ENCODE measurements around the gene AIF1.

Gene AIF1

DNA sequence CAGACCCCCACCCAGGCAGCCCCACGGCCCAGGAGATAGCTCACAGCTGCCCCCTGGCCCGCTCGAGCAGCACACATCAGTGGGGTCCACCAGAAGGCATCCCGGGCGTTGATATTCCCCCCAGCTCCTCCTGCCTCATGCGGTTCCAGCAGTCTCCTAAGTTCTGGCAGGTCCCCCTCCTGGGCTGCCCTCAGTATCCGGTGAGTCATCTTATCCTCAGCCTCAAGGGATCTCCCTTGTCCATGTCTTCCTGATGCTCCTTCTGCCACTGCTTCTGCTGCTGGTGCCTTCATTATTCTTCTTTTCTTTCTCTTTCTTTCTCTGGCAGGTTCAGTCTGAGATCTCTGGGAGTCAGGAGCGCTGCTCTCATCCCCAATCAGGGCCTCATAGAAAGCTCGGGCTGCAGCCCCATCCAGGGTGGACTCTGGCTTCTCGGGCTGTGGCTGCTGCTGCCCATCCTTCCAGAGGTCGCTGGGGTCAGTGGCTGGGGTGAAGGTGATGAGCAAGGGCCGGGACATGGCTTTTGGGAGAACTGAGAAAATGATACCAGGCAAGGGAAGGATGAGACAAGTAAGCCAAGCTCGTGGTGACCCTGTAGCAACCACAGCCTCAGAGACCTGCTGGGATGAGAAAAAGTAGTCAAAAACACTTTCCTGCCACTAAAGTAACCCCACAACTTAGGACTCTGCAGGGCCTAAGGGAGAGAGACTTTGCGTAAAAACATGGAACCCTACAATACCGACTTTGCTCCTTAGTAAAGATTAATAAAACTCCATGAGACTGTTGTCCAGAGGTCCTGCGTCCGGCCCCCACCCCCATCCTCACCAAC lies 49.1 kb downstream of the AIF1 start:
- TF ChIP-seq, protein P1, sequence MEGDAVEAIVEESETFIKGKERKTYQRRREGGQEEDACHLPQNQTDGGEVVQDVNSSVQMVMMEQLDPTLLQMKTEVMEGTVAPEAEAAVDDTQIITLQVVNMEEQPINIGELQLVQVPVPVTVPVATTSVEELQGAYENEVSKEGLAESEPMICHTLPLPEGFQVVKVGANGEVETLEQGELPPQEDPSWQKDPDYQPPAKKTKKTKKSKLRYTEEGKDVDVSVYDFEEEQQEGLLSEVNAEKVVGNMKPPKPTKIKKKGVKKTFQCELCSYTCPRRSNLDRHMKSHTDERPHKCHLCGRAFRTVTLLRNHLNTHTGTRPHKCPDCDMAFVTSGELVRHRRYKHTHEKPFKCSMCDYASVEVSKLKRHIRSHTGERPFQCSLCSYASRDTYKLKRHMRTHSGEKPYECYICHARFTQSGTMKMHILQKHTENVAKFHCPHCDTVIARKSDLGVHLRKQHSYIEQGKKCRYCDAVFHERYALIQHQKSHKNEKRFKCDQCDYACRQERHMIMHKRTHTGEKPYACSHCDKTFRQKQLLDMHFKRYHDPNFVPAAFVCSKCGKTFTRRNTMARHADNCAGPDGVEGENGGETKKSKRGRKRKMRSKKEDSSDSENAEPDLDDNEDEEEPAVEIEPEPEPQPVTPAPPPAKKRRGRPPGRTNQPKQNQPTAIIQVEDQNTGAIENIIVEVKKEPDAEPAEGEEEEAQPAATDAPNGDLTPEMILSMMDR (IDR thresholded peaks at IDR 0.05; ENCODE audit: low read length) = no peak
- TF ChIP-seq EZH2phosphoT487 (IDR thresholded peaks at IDR 0.05; ENCODE audit: low read length) = no peak
- peak; percentile 10 for DNase-seq
- Histone ChIP-seq H3K9me3 (replicated peaks; ENCODE audit: insufficient read depth, low read length) (no peaks in the 10 kb centered on the region), H4K20me1 (ENCODE audit: insufficient read depth, low read length) (no peaks in the 10 kb centered on the region), H3F3A (ENCODE audit: insufficient read depth, low read length) (peaks cover 20% of the 10 kb centered on the region), H3K27me3 (replicated peaks; ENCODE audit: insufficient read depth, low read length) (no peaks in the 10 kb centered on the region), H3K4me1 (ENCODE audit: low read length) (peaks cover 36% of the 10 kb centered on the region), H3K36me3 (replicated peaks; ENCODE audit: insufficient read depth, low read length) (peaks cover 13% of the 10 kb centered on the region), H2AFZ (ENCODE audit: low read length) (peak overlapping the region; percentile 82; the same call in 1 of the 2 replicates), H3K9ac (ENCODE audit: low read length) (peak overlapping the region; percentile 100), H3K27ac (ENCODE audit: low read length) (peak overlapping the region; percentile 99; the same call in 1 of the 2 replicates), H3K4me3 (ENCODE audit: low read length) (peak overlapping the region; percentile 99), H3K9me2 (replicated peaks; ENCODE audit: insufficient read depth, low read length) (no peaks in the 10 kb centered on the region), H3K79me2 (ENCODE audit: low read length) (peaks cover 78% of the 10 kb centered on the region), H3K4me2 (ENCODE audit: low read depth, low read length) (peak overlapping the region; percentile 97)

DNA sequence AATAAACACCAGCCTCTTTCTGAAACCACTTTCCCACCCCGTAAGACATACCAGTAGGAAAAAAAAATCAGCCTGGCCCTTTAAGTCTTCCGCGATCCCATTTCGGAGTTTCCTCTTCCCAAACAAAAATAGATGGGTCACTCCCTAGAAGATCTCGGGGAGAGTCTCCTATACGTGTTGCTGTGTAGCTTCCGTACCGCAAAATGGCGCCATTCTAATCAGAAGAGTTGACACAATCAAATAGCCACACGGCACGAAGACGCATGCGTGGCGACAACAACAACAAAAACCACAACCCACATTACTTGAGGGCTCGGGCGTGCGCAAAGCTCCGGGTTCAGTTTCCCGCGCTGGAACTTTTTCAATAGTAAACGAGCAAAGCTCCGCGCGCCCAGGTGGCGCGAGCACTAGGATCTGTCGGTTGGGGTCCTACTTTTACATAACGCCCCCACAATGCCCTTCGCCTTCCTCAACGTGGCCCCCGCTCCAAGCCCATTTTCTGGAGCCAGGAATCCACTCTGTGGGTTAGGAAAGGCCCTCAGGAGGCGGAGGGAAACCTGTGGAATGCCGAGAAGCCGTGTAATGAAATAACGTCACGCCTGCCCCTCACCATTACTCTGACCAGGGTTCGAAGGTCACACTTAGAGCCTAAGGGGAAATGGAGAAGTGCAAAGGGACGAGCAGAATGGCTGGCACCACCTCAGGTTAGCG lies 49.9 kb downstream of the AIF1 start, which contains the start of gene GPANK1:
Gene GPANK1 (minus strand): TSS at position 208 of the 711 bp plus-strand sequence. CDS start 519 bp downstream, outside the sequence.
- peaks cover 13% of the 10 kb centered on the region for H3K36me3 ChIP-seq (replicated peaks; ENCODE audit: insufficient read depth, low read length)
- H3K79me2 ChIP-seq (ENCODE audit: low read length) = peaks cover 77% of the 10 kb centered on the region
- H3K27ac ChIP-seq (ENCODE audit: low read length) = peak within 1 kb of the TSS; percentile 99
- peak within 1 kb of the TSS; percentile 99 for H3K4me3 ChIP-seq (ENCODE audit: low read length)
- DNase-seq = peak; percentile 96
- H2AFZ ChIP-seq (ENCODE audit: low read length) = peak within 1 kb of the TSS; percentile 82
- H3K9me3 ChIP-seq (replicated peaks; ENCODE audit: insufficient read depth, low read length) = no peaks in the 10 kb centered on the region
- H3K9me2 ChIP-seq (replicated peaks; ENCODE audit: insufficient read depth, low read length) = no peaks in the 10 kb centered on the region
- H3K27me3 ChIP-seq (replicated peaks; ENCODE audit: insufficient read depth, low read length) = no peaks in the 10 kb centered on the region
- H4K20me1 ChIP-seq (ENCODE audit: insufficient read depth, low read length) = no peaks in the 10 kb centered on the region
- H3F3A ChIP-seq (ENCODE audit: insufficient read depth, low read length) = peaks cover 20% of the 10 kb centered on the region
- peak within 1 kb of the TSS; percentile 100 for H3K9ac ChIP-seq (ENCODE audit: low read length)
- TF ChIP-seq EZH2 (optimal IDR thresholded peaks at IDR 0.05; ENCODE audit: low read depth, low read length) = no peak
- TF ChIP-seq, protein P1 (IDR thresholded peaks at IDR 0.05; ENCODE audit: low read length) = no peak
- no peak for TF ChIP-seq EZH2phosphoT487 (IDR thresholded peaks at IDR 0.05; ENCODE audit: low read length)
- peaks cover 31% of the 10 kb centered on the region for H3K4me1 ChIP-seq (ENCODE audit: low read length)
- H3K4me2 ChIP-seq (ENCODE audit: low read depth, low read length) = peak within 1 kb of the TSS; percentile 97

DNA sequence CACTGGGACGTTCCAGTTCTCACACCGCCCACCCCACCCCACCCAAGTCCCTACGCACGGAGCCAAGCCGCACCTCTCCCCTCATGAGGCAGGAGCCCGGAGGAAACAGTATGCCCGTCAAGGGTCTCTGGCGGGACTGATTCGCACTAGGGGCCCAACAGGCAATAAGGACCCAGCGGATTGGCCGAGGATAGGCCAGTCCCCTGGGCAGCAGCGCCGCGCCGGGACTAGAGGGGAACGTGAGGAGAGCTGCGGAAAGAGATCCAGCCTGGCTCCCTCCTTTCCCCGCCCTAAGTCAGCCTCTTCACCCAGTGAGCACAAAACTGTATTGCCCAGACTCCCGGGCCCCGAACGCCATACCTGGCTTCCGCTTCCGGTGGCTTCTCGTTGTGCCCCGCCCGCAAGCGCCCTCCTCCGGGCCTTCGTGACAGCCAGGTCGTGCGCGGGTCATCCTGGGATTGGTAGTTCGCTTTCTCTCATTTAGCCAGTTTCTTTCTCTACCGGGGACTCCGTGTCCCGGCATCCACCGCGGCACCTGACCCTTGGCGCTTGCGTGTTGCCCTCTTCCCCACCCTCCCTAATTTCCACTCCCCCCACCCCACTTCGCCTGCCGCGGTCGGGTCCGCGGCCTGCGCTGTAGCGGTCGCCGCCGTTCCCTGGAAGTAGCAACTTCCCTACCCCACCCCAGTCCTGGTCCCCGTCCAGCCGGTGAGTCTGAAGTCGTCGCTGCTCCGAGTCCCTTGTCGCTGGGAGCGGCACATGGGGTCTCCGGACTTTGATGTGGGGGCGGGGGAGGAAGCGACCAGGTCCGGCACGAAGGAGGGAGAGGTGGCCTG lies 50.7 kb downstream of the AIF1 start, which contains the start of gene CSNK2B:
Gene CSNK2B (plus strand): TSS at position 580 of the 836 bp plus-strand sequence. CDS start 752 bp downstream, outside the sequence.
- Histone ChIP-seq H3K36me3 (replicated peaks; ENCODE audit: insufficient read depth, low read length) (peaks cover 13% of the 10 kb centered on the region), H3K9ac (ENCODE audit: low read length) (peak within 1 kb of the TSS; percentile 100), H4K20me1 (ENCODE audit: insufficient read depth, low read length) (no peaks in the 10 kb centered on the region), H3K4me2 (ENCODE audit: low read depth, low read length) (peak within 1 kb of the TSS; percentile 97), H3K27me3 (replicated peaks; ENCODE audit: insufficient read depth, low read length) (no peaks in the 10 kb centered on the region), H3F3A (ENCODE audit: insufficient read depth, low read length) (peaks cover 20% of the 10 kb centered on the region), H2AFZ (ENCODE audit: low read length) (peak within 1 kb of the TSS; percentile 82), H3K9me2 (replicated peaks; ENCODE audit: insufficient read depth, low read length) (no peaks in the 10 kb centered on the region), H3K79me2 (ENCODE audit: low read length) (peaks cover 70% of the 10 kb centered on the region), H3K9me3 (replicated peaks; ENCODE audit: insufficient read depth, low read length) (no peaks in the 10 kb centered on the region), H3K4me3 (ENCODE audit: low read length) (peak within 1 kb of the TSS; percentile 99), H3K4me1 (ENCODE audit: low read length) (peaks cover 31% of the 10 kb centered on the region), H3K27ac (ENCODE audit: low read length) (peak within 1 kb of the TSS; percentile 99)
- TF ChIP-seq EZH2phosphoT487 (IDR thresholded peaks at IDR 0.05; ENCODE audit: low read length) (no peak), EZH2 (optimal IDR thresholded peaks at IDR 0.05; ENCODE audit: low read depth, low read length) (no peak)
- TF ChIP-seq, protein P1 (IDR thresholded peaks at IDR 0.05; ENCODE audit: low read length) = no peak; the same call in 1 of the 2 replicates
- peak; percentile 98 for DNase-seq

Measured in MM.1S (cell line).